Dedifferentiated amniotic fluid mesenchymal stem cell (primary cell): ENCODE measurements around the gene ANKRD12.
"Not testable (repeated sequence)": the region's sequence is repeated elsewhere in the genome, so short reads cannot be mapped to it uniquely, and the experiment has no call there.

ENCODE experiments used
- DNase-seq: peaks from one replicate; pipeline ENCODE4 v3.0.0-alpha.2; 2016; ENCODE audit errors: extremely low spot score

ANKRD12 gene

GRCh38 chr18:9232977-9233376 is 96.4 kb downstream of the ANKRD12 start:
- no peak for DNase-seq

GRCh38 chr18:9233771-9234440 is 97.3 kb downstream of the ANKRD12 start:
- DNase-seq, result no peak

- no peak for DNase-seq
These were observed 97.9 kb downstream of the ANKRD12 start for GRCh38 chr18:9234528-9234927.

GRCh38 chr18:9237981-9238380 is 101.4 kb downstream of the ANKRD12 start:
- no peak for DNase-seq

GRCh38 chr18:9239720-9240119 is 103.1 kb downstream of the ANKRD12 start:
- no peak for DNase-seq

GRCh38 chr18:9240270-9240669 is 103.7 kb downstream of the ANKRD12 start:
- DNase-seq, result no peak

- no peak for DNase-seq
These were observed 106.4 kb downstream of the ANKRD12 start for GRCh38 chr18:9243029-9243428.

- no peak for DNase-seq
These were observed 107.8 kb downstream of the ANKRD12 start for GRCh38 chr18:9244376-9244775.

- no peak for DNase-seq
These were observed 112.1 kb downstream of the ANKRD12 start for GRCh38 chr18:9248661-9249060.

- DNase-seq, result no peak
These were observed 112.7 kb downstream of the ANKRD12 start for GRCh38 chr18:9249254-9249653.

- DNase-seq, result no peak
These were observed 122.6 kb downstream of the ANKRD12 start for GRCh38 chr18:9259173-9259572.

GRCh38 chr18:9260388-9261380 is 124.1 kb downstream of the ANKRD12 start:
- no peak for DNase-seq

GRCh38 chr18:9263264-9263663 is 126.7 kb downstream of the ANKRD12 start:
- no peak for DNase-seq

- not testable (repeated sequence) for DNase-seq
These were observed 128.2 kb downstream of the ANKRD12 start for GRCh38 chr18:9264797-9265196.

GRCh38 chr18:9273221-9273620 is 136.6 kb downstream of the ANKRD12 start:
- DNase-seq, result no peak

- no peak for DNase-seq
These were observed 139.3 kb downstream of the ANKRD12 start for GRCh38 chr18:9275890-9276289.

- DNase-seq, result no peak
These were observed 141.4 kb downstream of the ANKRD12 start for GRCh38 chr18:9278028-9278427.

GRCh38 chr18:9280849-9281248 is 144.3 kb downstream of the ANKRD12 start:
- no peak for DNase-seq

GRCh38 chr18:9281780-9282179 is 145.2 kb downstream of the ANKRD12 start:
- DNase-seq, result no peak

GRCh38 chr18:9283791-9284190 is 147.2 kb downstream of the ANKRD12 start:
- no peak for DNase-seq

- DNase-seq, result no peak
These were observed 149.0 kb downstream of the ANKRD12 start for GRCh38 chr18:9285604-9286003.

GRCh38 chr18:9287036-9287435 is 150.5 kb downstream of the ANKRD12 start:
- no peak for DNase-seq

- DNase-seq, result no peak
These were observed 153.1 kb downstream of the ANKRD12 start for GRCh38 chr18:9289698-9290097.
